ENCODE results near the gene ARL8B.
"Not testable (repeated sequence)": the region's sequence is repeated elsewhere in the genome, so short reads cannot be mapped to it uniquely, and the experiment has no call there.

Gene ARL8B

DNA sequence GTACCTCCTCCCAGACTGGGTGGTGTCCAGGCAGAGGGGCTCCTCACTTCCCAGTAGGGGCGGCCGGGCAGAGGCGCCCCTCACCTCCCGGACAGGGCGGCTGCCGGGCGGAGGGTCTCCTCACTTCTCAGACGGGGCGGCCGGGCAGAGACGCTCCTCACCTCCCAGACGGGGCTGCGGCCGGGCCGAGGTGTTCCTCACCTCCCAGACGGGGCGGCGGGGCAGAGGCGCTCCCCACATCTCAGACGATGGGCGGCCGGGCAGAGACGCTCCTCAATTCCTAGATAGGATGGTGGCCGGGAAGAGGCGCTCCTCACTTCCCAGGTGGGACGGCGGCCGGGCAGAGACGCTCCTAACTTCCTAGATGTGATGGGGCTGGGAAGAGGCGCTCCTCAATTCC lies 8.4 kb upstream of the ARL8B start:
- DNase-seq: not testable (repeated sequence)

DNA sequence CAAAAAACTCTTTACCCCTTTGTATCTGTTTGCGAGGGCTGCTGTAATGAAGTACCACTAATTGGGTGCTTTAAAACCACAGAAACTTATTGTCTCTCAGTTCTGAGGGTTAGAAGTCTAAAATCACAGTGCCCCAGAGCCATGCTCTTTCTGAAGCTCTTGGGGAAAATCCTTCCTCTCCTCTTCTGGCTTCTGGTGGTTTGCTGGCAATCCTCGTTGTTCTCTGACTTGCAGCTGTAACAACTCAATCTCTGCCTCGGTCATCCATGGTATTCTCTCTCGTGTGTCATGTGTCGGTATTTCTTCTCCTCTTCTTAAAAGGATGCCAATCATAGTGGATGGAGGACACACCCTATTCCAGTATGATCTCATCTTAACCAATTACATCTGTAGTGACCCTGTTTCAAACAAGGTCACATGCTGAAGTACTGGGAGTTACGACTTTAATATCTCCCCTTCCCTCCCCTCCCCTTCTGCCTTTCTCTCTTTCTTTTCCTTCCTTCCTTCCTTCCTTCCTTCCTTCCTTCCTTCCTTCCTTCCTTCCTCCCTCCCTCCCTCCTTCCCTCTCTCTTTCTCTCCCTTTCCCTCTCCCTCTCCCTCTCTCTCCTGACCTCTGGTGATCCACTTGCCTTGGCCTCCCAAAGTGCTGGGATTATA lies 6.5 kb upstream of the ARL8B start:
- DNase-seq: no peak

DNA sequence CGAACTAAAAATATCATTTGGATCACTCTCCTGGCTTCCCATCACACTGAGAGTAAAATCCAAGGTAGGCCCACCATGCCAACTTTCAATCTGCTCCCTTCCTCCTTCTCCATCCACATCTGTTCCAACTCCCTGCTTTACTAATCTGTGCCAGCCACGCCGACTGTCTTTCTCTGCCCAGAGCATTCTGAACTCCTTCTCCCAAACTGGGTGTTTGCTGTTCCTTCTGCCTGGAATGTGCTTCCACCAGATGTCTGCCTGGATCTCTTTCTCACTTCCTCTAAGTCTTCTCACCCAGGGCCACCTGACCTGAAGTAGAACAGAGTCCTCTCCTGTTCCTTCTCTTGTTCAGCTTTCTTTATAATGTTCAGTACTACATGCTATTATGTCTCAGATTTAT lies 5.6 kb upstream of the ARL8B start:
- DNase-seq: no peak

DNA sequence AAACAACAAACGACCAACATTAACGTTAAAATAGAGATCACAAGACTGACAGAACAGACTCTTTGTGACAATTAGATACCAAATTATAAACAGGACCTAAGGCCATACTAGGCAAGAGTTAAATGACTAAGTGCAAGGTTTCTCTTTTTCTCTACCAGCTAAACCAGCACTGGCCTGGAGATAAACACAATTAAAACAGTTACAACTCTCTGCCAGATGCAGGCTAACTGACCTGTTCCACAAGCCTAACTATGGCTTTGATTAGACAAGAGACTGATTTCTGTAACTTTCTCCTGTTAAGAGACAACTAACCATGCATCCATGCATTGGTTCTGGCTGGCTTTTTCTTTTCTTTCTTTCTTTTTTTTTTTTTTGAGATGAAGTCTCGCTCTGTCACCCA lies 1.6 kb upstream of the ARL8B start:
- no peak for DNase-seq

DNA sequence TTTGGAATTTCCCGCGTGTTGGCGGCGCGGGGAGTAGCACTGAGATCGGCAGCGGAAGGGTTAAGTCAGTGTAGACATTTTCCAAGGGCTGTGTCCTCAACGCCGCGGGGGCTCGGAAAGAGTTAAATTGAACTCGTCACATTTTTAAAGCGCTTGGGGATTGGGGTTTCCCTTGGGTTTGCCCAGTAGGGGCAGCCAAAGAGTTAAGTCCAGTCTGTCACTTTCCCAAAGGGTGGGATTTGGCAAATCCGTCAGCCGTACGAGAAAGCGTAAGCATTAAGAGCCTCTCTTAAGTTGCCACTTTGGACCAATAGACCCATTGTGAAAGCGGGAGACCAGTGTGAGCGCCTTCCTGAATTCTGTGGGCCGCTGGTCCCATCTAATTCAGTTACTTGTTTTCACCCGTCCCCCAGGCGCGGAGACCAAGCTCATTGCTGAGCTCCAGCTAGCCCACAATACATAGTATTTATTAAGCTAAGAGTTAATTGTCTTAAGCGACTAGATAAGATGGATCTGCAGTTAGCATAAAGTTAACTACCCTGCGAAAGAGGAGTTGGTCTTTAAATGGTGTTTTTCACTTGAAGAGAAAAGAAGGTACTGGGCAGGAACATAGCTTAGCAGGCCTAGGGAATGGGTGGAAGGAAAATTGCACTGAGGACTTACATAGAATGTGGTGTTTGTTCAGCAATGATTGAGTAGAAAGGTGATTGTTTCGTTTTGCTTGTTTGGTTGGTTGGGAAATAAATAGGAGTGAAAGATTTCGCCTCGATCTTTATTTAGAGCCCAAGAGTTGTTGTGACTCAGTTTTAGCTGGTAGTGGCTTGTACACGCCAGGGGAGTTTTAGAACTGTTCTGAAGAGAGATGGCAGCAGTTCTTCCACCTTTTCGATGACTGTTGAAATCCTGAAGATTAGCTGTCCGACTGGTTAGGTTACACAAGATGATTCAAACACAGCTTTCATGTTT lies 932 bp downstream of the ARL8B start:
- peak; percentile 51 to 71 for DNase-seq

DNA sequence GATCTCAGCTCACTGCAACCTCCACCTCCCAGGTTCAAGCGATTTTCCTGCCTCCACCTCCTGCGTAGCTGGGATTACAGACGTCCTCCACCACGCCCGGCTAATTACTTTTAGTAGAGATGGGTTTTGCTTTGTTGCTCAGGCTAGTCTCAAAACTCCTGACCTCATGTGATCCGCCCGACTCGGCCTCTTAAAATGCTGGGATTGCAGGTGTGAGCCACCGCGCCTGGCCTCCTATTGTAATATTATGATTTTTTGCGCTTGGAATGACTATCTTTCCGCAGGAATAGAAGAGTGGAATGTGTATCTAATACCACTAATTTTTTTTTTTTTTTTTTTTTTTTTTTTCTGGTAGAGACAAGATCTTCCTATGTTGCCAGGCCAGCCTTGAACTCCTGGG lies 1.8 kb downstream of the ARL8B start:
- DNase-seq: no peak

DNA sequence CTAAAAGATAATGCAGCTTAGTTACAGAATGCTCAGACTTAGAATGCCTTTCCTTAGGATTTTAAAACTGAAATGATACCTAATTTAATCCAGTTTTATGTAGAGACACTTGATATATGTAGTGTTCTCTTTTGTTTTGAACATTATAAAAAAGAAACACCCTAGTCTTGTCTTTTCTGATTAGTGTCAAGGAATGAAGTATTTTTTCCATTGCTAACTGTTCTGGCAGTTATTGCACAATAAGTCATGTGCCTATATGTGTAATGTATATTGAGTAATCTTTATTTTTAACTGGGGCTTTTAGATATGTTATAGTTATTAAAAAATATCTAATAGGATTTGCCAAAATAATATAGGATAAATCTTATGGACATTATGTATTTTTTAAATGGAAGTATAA lies 4.5 kb downstream of the ARL8B start:
- peak; percentile 34 to 51 for DNase-seq

DNA sequence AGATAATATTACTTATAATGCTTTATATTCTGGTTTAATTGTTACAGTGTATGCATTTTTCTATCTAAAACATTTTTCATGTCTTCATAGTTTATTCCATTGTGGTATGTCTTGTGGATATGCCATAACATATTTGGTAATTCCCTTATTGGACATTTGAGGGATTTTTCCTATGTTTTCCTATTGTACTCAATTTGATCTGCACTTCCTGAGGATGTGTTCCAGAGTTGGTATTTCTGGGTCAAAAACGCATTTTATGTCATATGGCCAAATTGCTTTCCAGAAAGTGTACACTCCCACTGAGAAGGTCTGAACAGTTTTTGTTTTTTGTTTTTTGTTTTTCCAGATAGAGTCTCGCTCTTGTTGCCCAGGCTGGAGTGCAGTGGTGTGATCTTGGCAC lies 6.8 kb downstream of the ARL8B start:
- DNase-seq: no peak

DNA sequence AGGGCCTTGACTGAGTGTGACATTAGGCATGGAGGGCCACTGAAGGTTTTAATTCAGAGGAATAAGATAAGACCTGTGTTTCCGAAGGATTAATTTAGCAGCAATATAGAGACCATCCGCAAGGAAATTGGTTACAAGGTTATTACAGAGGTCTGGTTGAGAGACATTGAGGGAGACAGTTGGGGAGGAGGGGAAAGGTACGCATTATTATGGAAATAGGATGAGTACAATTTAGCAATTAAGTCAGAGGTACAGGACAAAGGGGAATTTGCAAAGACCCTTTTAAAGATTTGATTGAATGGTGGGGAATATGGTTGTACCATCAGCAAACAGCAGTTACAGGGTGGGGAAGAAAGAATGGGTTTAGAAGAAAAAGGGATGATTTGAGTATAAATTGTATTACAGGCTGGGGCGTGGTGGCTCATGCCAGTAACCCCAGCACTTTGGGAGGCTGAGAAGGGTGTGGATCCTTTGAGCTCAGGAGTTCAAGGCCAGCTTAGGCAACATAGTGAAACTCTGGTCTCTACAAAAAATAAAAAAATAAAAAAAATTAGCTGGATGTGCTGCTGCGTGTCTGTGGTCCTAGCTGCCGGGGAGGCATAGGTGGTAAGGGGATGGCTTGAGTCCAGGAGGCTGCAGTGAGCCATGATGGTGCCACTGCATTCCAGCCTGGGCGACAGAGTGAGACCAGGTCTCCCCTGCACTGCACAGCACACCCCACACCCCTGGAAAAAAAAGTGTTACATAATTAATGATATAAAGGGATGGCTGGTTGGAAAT lies 11.3 kb downstream of the ARL8B start:
- no peak for DNase-seq

DNA sequence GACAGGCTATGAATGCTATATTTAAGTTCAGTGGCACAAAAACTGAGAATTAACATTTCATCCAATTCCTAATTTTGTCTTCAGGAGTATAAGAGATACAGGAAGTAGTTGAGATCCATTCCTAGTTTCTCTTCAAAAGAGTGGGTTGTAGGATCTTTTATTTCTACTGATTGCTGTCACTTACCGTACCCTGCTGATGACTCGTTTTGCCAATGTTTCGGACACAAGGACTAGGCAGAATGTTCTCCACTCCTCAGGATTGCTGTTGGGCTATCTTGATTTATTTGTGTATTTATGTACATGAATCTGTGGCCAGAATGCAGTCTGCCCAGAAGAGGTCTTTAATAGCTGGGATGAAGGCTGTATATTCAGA lies 11.9 kb downstream of the ARL8B start:
- DNase-seq: no peak

DNA sequence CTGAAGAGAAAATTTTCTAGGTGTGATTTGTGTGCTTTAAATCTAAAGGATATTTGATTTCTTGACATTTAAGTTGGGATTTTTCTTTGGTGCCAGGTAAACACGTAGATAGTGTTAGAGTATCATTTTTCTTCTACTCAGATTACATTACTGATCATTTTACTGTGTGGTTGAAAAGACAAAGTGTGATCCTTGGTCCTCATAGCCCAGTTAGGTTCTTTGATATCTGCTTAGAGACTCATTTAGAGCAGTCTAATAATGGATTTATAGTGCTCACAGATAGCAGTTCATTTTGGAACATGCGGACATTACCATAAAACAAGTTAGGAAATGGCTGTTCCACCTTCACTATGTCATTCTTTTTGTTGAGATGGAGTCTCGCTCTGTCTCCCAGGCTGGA lies 12.4 kb downstream of the ARL8B start:
- DNase-seq: no peak

DNA sequence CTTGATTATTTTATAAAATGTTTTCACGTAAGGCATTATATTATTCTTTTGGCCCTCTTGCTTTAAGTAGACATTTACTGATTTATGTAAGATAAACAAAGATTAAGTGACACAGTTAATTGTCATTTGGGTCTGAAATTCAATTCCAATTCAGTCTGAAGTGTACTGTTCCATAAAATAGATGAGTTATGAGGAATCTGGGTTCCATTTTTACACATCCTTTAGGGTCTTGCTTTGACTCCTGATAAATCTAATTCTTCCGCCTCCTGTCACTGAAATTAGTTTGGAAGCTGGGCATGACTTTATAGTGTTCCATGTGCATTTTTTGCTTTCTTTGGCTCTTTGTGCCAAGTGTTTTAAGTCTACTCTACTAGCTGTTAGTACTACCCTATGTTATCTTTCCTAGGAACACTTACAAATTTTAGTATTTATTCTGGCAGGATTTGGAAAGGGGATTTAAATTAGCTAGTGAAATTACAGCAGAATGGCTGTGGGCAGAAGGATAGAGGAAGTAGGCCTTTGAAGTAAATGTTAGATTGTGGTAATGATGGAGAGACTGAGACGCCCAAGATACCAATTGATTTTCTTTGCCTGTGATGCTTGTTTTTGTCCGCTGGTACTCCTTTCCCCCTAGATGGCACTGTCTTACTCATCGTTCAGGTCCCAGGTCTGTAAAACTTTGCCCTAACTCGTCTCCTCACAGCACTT lies 14.3 kb downstream of the ARL8B start:
- DNase-seq: peak; percentile 89 to 95

DNA sequence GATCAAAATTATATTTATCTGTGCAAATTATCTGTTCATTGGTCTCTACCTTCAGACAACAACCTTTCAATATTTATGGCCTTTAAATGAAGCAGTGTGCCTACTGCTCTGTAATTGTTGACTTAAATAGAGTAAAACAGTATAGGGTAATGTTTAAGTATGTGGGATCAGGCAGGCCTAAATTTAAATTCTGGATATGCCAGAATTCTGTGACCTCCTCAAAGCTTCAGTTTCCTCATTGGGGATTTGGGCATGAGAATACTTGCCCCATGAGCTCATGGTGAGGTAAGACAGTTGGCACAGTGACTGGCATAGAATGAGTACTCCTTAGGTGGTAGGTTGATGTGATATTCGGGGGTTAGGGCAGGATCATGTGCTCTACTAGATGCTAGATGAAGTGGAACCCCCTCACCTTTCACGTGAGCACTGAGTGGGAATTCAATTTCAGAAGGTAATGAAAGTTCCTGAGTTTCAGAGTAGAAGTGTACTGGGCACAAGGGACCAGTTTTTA lies 14.9 kb downstream of the ARL8B start:
- DNase-seq: no peak

DNA sequence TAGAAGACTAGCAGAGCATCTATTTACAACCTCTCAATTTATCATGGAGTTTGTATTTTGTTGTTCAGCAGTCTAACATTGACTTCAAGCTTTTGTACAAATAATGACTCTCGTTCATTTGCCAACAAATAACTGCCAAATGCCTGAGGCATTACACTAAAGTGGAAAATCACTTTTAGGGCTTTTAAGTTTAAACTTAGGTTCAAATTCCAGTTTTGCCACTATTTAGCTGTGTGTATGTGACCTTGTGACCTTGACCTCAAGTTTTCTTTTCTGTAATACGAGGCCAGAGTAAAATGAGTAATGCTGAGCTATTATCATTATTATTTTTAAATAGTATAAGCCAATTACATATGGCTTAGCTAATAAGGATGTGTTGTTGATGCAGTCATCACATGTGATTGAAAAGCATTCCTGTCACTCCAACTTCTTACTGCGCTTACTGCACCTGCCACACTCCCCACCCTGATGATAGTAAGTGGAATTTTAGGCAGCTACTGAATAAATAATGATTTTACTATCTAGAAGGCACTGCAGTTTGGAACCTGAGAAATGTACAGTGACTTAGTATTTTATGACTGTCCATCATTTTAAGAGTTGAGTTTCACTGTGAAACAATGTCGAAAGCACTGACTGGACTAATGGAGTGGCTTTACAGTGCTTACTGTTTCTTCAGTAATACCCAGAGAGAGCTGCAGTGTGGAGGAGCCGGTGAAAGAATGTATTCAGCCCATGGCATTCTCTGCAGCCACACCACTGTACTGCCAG lies 16.3 kb downstream of the ARL8B start:
- no peak for DNase-seq

DNA sequence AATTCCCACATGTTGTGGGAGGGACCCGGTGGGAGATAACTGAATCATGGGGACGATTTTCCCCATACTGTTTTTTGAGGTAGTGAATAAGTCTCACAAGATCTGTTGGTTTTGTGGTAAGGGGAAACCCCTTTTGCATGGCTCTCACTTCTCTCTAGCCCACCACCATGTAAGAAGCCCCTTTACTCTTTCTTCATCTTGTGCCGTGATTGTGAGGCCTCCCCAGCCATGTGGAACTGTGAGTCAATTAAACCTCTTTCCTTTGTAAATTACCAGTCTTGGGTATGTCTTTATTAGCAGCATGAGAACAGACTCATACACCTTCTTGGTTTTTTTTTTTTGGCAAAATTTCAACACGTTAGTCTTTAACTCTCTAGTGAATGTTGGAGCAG lies 18.1 kb downstream of the ARL8B start:
- DNase-seq: no peak

DNA sequence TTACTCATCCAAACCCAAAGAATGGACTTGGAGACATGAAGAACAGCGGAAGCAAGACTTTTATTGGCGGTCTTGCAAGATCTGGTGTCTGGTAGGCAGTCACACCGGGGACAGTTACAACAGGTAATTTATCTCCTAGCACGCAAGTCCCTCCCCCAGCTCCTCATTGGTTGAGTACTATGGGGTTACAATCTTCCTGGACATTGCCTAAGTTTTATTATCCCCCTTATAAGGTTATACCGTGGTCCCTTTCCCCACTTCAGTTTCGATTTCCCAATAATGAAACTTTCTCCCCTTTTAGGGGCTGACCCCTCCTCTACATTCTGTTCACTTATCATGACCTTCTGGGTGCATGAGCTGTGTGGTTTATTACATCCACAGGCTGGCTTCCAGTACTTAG lies 18.7 kb downstream of the ARL8B start:
- no peak for DNase-seq

DNA sequence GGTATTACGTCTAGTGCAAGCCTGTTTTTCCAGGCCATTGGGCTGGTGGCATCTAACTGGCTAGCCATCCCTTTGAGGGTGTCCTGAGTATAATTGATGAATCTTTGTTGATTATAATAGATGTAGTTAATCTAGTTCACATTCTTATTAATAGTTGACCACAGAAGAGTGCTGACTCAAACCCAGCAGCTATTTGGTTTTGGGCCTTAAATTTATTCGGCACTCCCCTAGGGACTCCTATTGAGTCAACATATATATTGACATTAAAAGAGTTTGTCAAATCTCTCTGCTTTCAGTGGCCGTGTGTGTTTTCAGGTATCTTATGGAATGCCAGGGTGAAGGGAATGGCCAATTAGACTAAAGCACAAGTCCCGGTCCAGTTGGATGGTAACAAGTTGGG lies 19.7 kb downstream of the ARL8B start:
- no peak for DNase-seq

DNA sequence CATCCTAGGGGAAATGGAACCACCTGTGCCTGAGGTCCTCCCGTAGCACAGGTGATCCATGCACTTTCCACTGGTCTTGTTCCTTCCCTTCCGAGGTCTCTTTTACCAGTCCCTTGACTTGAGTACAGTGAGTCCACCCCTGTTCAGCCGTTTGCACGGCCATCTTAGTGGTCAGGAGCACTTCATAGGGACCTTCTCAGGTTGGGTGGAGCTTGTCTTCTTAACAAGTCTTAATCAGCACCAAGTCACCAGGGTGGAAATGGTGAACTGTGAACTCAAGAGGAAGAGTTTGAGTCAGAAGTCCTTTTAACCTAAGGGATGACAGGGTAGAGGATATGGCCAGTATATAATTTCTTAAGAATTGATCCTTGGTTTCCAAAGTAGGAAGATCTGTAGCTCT lies 21.4 kb downstream of the ARL8B start:
- DNase-seq: no peak

DNA sequence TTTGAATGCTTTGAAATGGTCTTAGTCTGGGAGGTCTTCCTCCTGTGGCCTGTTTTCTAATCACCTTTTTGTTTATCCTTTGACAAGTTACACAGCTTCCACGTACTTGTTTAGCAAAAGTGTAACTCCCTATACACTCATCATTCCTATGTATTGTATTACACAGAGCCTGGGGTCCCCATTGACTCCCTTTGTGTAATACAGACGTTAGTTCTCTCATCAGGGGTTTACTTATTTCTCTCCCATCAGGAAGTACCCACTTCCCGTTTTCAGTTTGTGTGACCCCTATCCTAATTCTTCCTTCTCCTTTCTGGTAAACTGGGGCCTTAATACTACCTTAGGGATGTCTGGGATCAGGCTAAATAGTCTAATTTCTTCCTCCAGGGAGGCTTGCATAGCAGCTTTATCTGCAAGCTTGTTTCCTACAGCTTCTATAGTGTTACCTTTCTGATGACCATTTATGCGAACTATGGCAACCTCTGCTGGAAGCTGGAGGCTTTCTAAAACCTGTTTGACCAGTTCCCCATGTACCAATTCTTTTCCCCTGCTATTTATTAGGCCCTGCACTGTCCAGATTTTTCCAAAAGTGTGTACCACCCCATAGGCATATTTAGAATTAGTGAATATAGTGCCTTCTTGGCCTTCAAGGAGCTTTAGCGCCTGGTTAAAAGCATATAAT lies 22.4 kb downstream of the ARL8B start:
- peak; percentile 57 to 60 for DNase-seq

DNA sequence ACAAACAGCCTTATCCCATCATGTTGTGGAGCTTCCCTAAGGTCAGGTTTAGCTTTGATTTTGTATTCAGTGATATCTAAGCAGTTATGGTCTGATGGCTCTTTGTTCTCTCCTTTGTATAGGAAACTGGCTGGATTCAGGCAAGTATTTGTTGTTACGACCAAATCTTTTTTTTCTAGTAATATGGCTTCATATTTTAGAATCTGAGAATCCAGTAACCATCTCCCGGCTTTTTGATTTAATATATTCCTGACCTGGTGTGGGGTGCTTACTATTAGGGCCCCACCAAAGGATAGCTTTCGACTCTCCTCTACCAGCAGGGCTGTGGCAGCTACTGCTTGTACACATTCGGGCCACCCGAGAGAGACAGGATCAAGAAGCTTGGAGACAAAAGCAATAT lies 23.0 kb downstream of the ARL8B start:
- DNase-seq: no peak

DNA sequence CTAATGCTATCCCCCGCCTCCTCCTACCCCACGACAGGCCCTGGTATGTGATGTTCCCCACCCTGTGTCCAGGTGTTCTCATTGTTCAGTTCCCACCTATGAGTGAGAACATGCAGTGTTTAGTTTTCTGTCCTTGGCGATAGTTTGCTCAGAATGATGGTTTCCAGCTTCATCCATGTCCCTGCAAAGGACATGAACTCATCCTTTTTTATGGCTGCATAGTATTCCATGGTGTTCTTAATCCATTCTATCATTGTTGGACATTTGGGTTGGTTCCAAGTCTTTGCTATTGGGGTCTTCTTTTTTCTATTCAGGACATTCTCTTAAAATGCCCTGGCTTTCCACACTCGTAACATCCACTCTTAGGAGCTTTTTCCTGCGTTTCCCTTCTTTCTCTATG lies 25.1 kb downstream of the ARL8B start:
- DNase-seq: not testable (repeated sequence)
